Upper lobe of left lung (tissue), 4 donors: Measurements from ENCODE around the gene ASMTL.

Source experiments
- EP300 ChIP-seq, 4 donors: sonication (generic); formaldehyde crosslinking; IDR thresholded peaks; one replicate each; pipeline ENCODE4 v1.5.1; 2017; ENCODE audit warnings: antibody characterized with exemption in 4 of 4, control low read depth in 2 of 4
- POLR2A ChIP-seq, 4 donors: fragments of 450-650 bp; IDR thresholded peaks; one replicate each; pipeline ENCODE4 v1.5.1; 2016 to 2017; ENCODE audit warnings: antibody characterized with exemption in 4 of 4, mild to moderate bottlenecking in 2 of 4
- TF ChIP-seq, protein P1 (sequence below), 6 experiments: fragments of 450-650 bp in 4 of 6; fragments of 200-600 bp in 2 of 6; sonication (generic) in 2 of 6; IDR thresholded peaks; one replicate each; pipeline ENCODE4 v1.5.1; 2016 to 2019; ENCODE audit warnings: antibody characterized with exemption in 6 of 6

- TF ChIP-seq, protein P1, sequence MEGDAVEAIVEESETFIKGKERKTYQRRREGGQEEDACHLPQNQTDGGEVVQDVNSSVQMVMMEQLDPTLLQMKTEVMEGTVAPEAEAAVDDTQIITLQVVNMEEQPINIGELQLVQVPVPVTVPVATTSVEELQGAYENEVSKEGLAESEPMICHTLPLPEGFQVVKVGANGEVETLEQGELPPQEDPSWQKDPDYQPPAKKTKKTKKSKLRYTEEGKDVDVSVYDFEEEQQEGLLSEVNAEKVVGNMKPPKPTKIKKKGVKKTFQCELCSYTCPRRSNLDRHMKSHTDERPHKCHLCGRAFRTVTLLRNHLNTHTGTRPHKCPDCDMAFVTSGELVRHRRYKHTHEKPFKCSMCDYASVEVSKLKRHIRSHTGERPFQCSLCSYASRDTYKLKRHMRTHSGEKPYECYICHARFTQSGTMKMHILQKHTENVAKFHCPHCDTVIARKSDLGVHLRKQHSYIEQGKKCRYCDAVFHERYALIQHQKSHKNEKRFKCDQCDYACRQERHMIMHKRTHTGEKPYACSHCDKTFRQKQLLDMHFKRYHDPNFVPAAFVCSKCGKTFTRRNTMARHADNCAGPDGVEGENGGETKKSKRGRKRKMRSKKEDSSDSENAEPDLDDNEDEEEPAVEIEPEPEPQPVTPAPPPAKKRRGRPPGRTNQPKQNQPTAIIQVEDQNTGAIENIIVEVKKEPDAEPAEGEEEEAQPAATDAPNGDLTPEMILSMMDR (IDR thresholded peaks at IDR 0.05): no peak
- no peak for TF ChIP-seq POLR2A (IDR thresholded peaks at IDR 0.05)
- no peak for TF ChIP-seq EP300 (IDR thresholded peaks at IDR 0.05)
Observed at GRCh38 chrX:1354036-1355019, 98.4 kb downstream of the ASMTL start.
